ENCODE results near the gene SWI5. TPM values are rescaled to one million over a fixed set of nuclear protein-coding genes. Genes with fewer than 3 reads are reported as not detected.

SWI5 gene
- total and polyA plus RNA-seq, 9 of the 15 experiments (the other 6 are each of a cell fraction or from before 2014, with no cell fraction given): 62.8 to 133 (median 95.9) TPM

- TF ChIP-seq U2AF1 (optimal IDR thresholded peaks at IDR 0.05; ENCODE audit: low read depth, low read length) (no peak), ETV5 (CRISPR knock-in tag; IDR thresholded peaks at IDR 0.05; ENCODE audit: low read depth) (no peak), COPS2 (conservative IDR thresholded peaks at IDR 0.05) (no peak), KDM1A (IDR thresholded peaks at IDR 0.05) (no peak), HMG20A (CRISPR knock-in tag; conservative IDR thresholded peaks at IDR 0.05) (no peak), EHMT2 (IDR thresholded peaks at IDR 0.05) (no peak), MIER1 (IDR thresholded peaks at IDR 0.05; ENCODE audit: low read depth) (no peak), THRAP3 (IDR thresholded peaks at IDR 0.05; ENCODE audit: borderline replicate concordance) (no peak), MYBL2 (IDR thresholded peaks at IDR 0.05; ENCODE audit: low read depth) (no peak), MYBL2 (CRISPR knock-in tag; IDR thresholded peaks at IDR 0.05; ENCODE audit: borderline replicate concordance) (no peak), CHCHD3 (CRISPR knock-in tag; IDR thresholded peaks at IDR 0.05) (no peak), ZNF280A (IDR thresholded peaks at IDR 0.05; ENCODE audit: low read depth, partially characterized antibody) (no peak), XRCC5 (IDR thresholded peaks at IDR 0.05; ENCODE audit: low read depth, low read length) (no peak), MAFK (IDR thresholded peaks at IDR 0.05; ENCODE audit: low read length) (0 out of 2 replicates have a peak, but pooled peaks have one; percentile 1), ZBTB43 (CRISPR knock-in tag; IDR thresholded peaks at IDR 0.05) (no peak), TCF3 (CRISPR knock-in tag; IDR thresholded peaks at IDR 0.05) (no peak), ARHGAP35 (IDR thresholded peaks at IDR 0.05; ENCODE audit: partially characterized antibody) (no peak), PML (IDR thresholded peaks at IDR 0.05; ENCODE audit: low read length) (no peak), TFAM (CRISPR knock-in tag; conservative IDR thresholded peaks at IDR 0.05) (no peak), LCOR (CRISPR knock-in tag; IDR thresholded peaks at IDR 0.05) (no peak), RBM25 (IDR thresholded peaks at IDR 0.05; ENCODE audit: low read depth, low read length, severe bottlenecking) (no peak), FOXM1 (IDR thresholded peaks at IDR 0.05; ENCODE audit: low read depth) (no peak), FOXM1 (CRISPR knock-in tag; IDR thresholded peaks at IDR 0.05; ENCODE audit: low read depth) (no peak), HDGF (IDR thresholded peaks at IDR 0.05) (no peak), DACH1 (IDR thresholded peaks at IDR 0.05; ENCODE audit: partially characterized antibody) (no peak)
These were observed 673 bp upstream of the SWI5 start, which contains the start of gene GOLGA2 (continued) for GRCh38 chr9:128275198-128276007.
